Measurements from ENCODE around the gene FAHD1.
A peak's percentile ranks its signal among the peaks of the same experiment; 100 is the strongest.

Gene FAHD1

DNA sequence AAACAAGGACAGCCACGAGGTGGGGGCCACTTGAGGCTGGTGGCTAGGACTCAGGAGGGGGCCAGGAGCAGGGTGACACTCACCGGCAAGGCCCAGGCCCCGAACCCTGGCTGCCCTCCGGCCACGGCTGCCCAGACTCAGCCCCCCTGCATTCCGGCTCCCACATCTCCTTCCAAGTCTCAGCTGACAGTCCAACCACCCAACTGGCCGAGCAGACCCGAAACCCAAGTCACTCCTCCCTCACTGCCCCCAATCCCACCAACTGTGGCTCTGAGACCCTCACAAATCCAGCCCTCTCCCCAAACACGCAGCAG, 9.8 kb upstream of the FAHD1 start:
- DNase-seq (ENCODE audit: low read depth in 2 of 2) = no peak

DNA sequence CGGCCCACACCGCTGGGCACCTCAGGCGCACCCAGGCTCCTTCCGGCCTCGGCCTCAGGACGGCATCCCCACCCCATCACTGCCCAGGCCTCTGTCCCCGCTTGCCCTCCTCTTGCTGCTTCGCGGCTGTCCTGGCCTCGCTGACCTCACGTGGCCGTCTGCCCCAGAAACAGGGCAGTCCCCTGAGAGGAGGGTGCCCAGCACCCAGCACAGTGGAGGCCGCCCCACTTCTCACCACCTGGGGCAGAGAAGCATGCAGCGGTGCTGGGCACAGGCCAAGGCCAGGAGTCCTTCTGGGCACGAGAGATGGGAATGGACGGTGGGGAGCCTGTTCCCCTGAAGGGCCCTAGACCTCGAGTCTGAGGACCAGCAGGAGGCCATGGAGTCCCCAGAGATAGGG, 9.3 kb upstream of the FAHD1 start:
- DNase-seq (ENCODE audit: low read depth in 2 of 2) = no peak

DNA sequence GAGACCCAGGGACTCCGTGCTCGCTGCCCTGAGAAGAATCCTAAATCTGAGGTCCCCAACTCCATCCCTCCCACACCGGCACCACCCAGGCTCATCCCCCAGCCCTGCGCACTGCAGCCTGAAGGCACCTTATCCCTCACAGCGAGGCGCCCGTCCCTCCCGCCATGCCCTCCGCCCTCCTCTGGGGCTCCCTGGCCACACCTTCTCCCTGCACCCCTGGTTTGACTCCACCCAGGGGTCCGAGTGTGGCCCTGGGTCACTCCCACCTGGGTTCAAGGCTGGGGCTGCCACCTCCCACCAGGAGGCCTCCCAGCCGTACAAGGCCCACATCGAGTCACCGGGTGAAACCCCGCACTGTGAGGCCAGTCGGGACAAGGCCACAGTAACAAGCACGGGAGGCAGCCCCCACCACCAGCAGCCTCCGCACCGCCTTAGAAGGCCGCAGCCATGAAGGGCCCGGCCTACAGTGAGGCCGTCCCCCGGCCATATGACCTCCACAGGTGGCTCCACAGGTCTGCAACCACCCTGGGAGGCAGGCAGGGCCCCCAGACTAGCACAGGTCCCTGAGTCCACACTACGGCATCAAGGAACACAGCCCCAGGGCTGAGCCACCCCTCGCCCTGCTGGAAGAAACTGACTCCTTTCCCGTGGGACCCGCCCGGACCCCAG, 8.7 kb upstream of the FAHD1 start:
- DNase-seq (ENCODE audit: low read depth in 2 of 2) = no peak

DNA sequence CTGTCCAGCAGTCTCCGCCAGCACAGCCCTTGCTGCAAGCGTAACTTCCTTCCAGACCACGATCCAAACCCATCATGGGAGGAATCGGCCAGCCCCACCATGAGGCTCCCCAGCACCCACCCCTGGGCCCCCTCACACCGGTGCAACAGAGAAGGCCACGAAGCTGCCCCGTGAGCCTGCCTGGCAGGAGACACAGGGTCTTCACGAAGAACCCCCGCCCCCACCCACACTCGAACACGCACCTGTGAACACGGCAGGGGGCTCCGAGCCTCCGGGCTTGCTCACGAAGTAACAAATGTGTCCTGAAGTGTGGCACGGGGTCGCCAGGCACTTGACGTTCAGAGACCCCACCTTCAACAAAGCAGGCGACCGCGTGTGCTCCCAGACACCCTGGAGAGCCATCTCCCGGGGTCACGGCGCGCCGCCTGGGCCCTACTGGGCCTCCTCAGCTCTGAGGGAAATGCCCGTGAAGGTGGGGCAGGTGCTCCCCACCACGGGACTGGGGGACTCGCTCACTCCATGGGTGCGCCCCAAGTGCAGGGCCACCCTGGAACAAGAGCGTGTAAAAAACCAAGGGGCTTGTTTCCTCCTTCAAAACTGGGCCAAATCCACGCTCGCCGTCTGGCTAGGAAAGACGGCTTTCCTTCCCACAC, 8.0 kb upstream of the FAHD1 start:
- DNase-seq (ENCODE audit: low read depth in 2 of 2) = no peak

DNA sequence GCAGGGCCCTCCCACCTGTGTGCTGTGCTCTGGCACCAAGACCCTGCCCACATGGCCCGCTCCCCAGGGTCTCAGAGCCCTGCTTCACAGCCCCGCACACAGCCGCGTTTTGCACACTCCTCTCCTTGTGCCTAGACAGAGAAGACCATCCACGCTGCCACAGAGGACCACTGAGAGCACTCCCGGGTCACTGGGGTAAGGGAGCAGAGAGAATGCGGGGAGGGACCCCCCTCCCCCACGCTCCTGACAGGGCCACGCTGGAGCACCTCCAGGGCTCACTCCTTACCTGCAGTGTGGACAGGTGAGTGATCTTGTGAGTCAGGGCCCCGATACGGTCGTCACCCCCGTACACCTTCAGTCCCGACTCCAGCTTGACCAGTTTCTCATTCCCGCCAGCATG, 7.4 kb upstream of the FAHD1 start:
- no peak for DNase-seq (ENCODE audit: low read depth in 2 of 2)

DNA sequence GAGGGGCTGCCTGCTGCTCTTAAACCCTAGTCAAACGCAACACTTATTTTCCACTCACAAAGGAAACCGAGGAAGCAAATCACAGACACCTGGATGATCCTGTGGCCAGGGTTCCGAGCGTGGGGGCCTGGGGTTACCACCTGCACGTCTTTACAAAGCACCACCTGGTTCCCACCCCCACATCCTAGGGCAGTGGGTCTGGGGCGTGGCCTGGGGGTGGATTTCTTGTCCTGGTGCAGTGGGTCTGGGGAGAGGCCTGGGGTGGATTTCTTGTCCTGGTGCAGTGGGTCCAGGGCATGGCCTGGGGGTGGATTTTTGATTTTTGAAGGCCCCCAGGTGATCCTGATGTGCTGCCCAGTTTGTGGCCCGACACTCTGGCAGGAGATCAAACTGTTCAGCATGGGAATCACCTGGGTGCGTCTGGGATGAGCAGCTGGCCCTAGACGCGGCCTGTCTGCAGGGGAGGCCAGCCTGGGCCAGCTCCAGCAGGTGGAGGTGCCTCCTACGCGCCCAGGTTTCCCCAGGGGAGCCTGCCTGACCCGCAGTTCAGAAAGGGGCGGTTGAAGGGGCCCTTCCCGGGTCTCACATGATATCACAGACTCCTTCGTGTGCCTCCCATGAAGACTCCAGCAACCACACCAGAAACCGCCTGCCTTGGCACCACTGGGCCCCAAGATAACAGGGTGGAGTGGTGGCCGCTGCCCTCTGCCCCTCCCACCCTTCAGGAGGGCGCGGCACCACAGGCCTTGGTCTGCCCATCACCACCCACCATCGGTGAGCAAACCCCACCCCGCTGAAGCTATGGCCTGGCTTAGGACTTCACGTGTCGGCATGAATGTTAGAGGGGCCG, 6.7 kb upstream of the FAHD1 start:
- no peak for DNase-seq (ENCODE audit: low read depth in 2 of 2)

DNA sequence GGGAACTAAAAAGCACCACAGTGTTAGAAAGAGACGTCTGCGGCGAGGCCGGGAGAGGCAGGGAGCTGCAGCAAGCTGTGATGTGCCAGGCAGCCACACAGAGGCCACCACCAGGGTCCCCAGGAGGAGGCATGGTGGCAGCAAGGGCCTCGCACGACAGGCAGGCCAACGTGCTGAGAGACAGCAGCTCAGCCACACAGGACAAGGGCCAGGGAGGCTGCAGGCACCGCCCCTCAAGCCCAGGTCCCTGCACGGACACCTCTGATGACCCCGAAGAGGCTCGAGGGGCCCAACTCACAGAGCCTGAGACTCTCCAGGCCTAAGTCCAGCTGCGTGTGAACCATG, 6.1 kb upstream of the FAHD1 start:
- DNase-seq (ENCODE audit: low read depth in 2 of 2) = no peak

DNA sequence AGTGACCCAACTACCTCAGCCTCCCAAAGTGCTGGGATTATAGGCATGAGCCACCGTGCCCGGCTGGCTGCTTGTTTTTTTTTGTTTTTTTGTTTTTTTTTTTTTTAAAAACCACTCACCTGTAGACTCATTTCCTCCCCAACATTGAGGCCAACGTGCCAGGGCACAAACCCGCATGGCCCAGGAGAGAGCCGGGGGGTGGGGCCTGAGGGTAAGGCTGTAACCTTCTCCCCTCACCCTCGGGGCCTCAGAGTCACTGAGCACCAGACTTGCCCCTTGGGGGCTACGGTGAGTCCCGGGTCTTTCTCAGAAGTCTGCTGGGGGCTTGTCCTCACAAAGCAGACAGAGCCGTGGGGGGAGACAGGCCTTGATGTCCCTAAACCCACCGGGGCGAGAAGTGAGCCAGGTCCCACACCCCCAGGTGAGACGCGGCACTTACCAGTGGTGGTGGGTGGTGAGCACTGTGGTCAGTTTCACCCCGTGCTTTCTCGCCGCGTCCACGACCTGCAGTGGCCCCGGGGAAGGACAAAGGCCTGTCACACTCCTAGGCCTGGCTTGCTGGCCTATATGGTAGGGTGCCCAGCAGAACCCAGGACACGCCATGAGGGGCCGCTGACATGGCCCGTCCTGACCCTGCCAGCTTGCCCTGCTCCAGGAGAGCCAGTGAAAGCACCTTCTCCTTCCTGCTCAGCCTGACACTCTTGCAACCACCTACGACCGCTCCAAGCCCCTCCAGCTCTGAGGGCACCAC, 5.0 kb upstream of the FAHD1 start:
- no peak for DNase-seq (ENCODE audit: low read depth in 2 of 2)

DNA sequence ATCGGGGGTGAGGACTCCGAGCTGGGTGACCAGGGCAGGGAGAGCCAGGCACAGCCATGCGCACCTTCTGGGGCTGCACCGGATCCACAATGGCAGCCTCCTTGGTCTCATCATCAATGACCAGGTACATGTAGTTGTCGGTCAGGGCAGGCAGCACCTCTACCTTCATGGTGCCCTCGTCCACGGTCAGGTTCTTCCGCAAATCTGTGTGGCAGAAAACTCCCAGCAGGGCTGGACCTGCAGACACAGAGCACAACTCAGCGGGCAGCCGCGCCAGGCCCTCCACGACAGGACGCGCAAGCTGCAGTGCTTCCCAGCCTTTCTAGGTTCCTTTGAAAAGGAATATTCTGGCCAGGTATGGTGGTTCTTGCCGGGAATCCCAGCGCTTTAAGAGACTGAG, 4.2 kb upstream of the FAHD1 start:
- DNase-seq (ENCODE audit: low read depth in 2 of 2) = no peak

DNA sequence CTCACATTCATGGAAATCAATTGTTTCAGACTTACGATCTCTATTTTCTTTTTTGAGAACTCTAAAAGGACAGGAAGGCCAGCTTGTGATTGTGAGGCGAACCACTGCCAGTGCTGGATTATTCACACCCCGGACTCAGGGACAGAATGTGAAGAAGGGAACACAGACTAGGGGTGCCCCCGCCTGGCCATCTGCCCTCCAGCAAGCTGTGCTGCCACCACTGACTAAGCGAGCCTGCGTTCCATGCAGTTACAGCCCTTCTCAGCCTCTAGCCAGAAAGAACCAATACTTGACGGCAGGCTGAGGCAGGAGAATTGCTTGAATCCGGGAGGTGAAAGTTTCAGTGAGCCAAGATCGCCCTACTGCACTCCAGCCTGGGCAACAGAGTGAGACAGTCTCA, 3.2 kb upstream of the FAHD1 start:
- DNase-seq (ENCODE audit: low read depth in 2 of 2) = no peak

DNA sequence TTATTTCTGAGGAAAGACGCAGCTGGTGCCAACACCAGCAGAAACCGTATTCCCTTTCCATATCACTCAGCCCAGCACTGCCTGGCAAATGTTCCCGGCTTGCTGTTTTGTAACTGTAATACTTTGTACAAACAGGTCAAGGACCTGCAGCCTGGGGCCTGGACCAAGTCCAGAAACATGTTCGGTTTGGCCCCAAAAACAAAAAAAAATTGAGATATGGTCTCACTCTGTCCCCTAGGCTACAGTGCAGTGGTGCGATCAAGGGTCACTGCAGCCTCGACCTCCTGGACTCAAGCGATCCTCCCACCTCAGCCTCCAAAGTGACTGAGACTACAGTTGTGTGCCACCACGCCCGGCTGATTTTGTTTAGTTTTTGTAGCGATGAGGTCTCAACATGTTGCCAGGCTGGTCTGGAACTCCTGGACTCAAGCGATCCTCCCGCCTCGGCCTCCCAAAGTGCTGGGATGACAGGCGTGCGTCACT, 1.6 kb upstream of the FAHD1 start:
- no peak for DNase-seq (ENCODE audit: low read depth in 2 of 2)

DNA sequence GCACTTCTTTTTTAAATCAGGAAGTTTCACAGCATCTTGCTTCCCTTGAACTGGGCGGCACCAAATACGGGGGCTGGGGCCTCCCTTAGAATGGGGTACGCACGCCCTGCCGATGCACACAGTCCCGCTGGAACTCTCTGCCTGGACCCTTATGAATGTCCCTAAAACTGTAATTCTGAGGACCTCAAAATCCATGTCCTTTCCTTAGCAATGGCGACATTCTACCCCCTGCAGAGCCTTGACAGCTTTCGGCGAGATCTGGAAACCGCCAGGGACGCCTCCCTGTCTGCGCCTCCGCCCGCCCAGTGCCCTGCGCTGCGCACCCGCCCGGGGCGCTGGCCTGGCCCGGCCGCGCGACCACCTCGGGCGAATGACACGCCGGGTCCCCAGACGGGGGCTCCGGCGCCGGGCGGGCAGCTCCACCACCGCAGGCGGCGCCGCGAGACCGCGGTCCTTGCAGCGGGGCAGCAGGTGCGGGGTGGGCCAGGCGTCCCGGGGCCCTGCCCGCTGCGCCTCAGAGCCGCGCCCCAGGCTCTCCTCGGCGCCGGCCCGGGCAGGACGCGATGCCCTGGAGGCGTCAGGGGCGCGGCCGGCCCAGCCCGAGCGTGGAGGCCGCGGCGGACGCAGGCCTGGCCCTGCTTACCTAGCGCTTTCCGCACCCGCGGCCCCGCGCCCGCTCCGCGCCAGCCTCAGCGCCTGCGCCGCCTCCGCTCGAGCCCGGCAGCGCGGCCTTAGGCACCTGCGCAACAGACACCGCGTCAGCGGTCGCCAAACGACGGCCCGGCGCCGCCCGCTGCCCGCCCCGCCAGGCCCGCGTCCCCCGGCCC, 929 bp upstream of the FAHD1 start:
- peak; percentile 35 to 55 for DNase-seq (ENCODE audit: low read depth in 2 of 2)

DNA sequence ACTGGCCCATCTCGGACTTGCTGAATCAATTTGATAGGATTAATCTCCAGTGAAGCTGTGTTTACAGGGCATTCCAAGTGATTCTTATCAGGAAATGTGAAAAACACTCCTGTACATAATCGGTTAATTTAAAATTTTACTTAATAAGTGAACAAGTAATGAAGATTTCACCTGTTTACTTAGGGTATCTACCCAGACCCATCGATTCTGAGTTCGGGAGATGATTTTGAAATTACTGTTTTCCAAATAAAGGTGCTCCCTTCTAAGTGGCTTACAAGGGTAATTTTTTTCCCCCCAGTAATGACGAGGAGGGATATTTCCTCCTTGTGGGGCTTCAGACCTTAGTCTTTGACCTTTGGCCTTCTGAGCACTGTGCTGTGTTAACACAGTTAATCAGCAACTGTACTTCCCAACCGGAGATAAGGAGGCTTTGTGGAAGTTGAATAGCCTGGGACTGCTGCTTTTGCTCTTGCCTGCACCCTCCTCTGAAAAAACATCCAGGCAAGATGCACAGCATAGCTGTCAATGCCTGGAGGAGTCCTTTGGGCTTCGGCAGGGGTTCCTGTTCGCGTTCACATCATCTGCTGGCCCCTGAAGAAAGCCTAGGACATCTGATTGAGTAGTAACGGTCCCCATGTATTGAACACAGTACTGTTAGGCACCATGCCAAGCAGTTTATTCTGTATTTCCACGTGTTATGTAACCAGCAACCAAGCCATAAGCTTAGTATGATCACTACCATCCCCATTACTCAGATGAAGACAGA, 1.8 kb downstream of the FAHD1 start:
- DNase-seq (ENCODE audit: low read depth in 2 of 2) = no peak

DNA sequence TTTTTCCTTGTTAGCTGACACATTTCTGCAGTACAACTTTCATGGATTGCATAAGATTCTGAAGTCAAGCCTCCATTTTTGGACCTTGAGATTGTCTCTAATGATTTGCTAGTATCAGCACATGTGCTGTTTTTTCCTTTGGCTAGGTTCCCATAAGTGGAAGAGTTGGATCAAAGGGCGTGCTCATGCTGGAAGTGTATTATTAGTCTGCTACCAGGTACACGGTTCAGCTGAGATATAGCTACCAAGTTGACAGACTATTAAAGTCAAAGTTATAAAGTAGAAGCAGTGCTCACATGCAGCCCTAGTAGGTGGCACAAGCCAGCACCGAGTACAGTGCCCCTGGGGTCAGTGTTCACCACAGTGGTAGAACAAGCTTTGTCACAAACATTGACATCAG, 3.2 kb downstream of the FAHD1 start:
- DNase-seq (ENCODE audit: low read depth in 2 of 2) = no peak

DNA sequence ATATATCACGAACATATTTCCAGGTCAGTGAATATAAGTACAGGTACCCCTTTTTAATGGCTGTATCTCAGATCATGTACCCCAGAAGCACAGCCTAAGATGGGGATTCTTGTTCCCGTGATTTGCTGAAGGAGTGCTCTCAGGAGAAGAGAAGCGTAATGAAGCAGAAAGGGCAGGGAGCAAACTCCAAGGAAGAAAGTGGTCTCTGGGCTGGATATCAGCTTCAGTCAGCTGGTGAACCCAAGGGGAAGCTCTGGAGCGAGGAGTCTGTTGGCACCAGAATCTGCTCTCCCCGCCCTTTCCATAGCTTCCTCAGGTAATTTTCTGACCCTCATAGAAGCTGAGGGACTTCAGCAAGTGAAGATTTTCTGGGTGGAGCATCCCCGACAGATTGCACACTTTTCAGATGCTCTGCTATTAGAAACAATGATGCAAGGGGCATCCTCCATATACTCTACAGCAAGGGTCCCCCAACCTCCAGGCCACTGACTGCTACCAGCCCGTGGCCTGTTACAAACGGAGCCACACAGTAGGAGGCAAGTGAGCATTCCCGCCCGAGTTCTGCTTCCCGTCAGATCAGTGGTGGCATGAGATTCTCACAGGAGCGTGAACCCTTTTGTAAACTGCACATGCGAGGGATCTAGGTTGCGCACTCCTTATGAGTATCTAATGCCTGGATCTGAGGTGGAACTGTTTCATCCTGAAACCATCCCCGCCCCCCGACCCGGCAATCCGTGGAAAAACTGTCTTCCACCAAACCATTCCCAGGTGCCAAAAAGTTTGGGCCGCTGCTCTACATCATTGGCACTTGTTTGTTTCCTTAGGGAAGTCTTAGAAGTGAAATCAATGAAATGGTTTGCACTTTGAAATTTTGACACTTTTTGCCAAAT, 4.4 kb downstream of the FAHD1 start:
- DNase-seq (ENCODE audit: low read depth in 2 of 2) = no peak

DNA sequence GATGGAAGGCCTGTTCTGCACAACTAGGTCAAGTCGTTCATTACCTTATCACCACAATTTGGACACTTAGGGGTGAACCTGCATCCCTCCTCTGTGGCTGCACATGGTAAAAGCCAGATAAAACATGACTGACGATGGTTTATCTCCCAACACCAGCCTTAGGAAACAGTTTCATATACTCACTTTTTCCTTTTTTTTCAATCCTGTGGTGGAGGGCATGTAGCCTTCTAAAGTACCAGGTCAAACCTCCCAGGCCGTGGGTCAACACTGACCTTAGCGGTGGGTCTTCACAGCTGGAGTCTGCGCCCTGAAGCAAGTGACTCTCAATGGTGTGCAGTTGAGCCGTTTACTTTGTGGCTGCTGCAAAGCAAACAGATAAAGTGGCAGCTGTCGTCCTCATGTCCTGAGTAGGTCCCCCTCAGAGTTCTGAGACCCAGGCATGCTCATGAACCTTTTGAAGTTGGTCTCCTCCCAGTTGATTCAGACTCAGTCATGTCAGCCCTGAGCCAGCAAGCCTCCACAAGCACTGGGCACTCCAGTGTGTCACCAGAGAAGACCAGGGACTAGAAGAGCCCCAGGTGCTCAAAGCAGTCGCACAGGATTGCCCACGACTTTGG, 5.9 kb downstream of the FAHD1 start:
- no peak for DNase-seq (ENCODE audit: low read depth in 2 of 2)

DNA sequence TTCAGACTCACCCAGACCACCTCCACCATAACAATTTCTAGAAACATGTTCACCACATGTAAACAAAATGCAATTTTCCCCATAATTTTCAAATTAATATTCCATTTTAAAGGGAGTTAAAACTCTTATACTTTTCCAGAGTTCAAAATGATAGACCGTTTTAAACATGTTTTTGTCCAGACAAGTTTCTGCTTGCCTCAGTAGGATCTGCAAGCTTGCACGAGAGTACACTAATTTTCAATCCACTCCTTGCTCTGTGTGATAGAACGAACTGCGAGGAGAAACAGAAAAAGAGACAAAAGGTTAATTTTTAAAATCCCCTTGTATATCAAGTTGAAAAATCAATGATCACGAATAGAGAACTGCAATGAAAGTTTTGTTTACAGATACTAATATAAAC, 7.1 kb downstream of the FAHD1 start:
- DNase-seq (ENCODE audit: low read depth in 2 of 2) = no peak

DNA sequence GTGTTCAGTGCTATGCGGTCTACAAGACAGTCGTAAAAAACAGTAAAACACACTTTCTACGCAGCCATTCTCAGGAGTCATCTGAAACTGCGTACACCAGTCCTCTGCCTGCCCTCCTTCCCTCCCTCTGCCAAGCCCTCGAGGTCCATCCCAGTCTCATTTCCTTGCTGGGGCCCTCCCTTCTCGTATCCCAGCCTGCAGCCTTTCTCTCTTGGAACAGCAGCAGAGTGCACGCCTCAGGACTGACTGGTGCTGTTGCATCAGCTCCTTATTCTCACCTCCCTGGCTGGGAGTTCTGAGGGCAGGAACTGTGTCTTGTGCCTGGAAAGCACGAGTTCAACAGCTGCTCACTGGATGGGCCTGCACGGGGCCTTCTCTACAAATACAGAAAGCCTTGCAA, 12.5 kb downstream of the FAHD1 start:
- DNase-seq (ENCODE audit: low read depth in 2 of 2) = no peak

DNA sequence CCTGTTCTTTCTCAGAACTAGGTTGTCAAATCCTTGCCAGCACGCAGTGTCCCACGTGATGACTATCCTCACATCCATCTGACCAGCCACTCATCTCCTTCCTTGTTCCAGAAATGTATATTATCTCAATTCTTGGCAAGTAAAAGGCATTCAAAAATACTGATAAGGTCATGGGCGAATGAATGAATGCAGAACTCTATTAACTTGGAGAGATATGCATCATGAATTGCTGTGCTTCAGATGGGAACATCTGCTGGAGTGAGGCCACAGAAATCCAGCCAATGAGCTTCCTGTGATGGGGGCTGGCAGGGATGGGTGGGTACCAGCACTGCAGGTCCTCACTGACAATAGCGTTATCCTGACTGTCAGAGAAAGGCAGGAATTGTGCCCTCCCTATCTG, 19.0 kb downstream of the FAHD1 start:
- no peak for DNase-seq (ENCODE audit: low read depth in 2 of 2)
